Endothelial cell of umbilical vein (primary cell): ENCODE data around the gene TSN. TPM values are rescaled to one million over a fixed set of nuclear protein-coding genes. Genes with fewer than 3 reads are reported as not detected.

ENCODE experiments used
- BruUV-seq: library from RNA; stranded (reverse); fragments of 400-500 nt; replicated peaks from 2 replicates; lab custom pipeline; 2021; lab: Mats Ljungman, UMichigan
- CTCF ChIA-PET: fragments of 300-600, 350-600 bp; sonication (Branson Sonifier 250); formaldehyde crosslinking; loops from one replicate; lab custom pipeline; 2021; ENCODE audit warnings: antibody characterized with exemption, inconsistent platforms; lab: Charles Lee
- POLR2A ChIA-PET: fragments of 300-600, 350-600 bp; sonication (Branson Sonifier 250); formaldehyde crosslinking; loops from one replicate; lab custom pipeline; 2021; ENCODE audit warnings: antibody characterized with exemption, inconsistent platforms; lab: Charles Lee
- DNase-seq: peaks from one replicate; pipeline ENCODE4 v3.0.0-alpha.2; 2011; ENCODE audit warnings: low read depth, low spot score
- FAIRE-seq: peaks from 2 replicates; lab custom pipeline; 2011; peaks lifted over from hg19 to GRCh38; lab: Jason Lieb, UNC
- H2AFZ ChIP-seq: 2 replicates; pipeline ENCODE4 v1.6.0; 2012; ENCODE audit warnings: low read depth, low read length, control low read depth, inconsistent platforms
- H3K27ac ChIP-seq: 2 replicates; pipeline ENCODE4 v1.5.1; 2011; ENCODE audit warnings: low read depth, mild to moderate bottlenecking, control low read depth, low read length, moderate library complexity; ENCODE audit not compliant: insufficient read depth
- H3K27me3 ChIP-seq, 2 experiments: 2 replicates each; pipeline versions ENCODE4 v1.6.0 to v1.6.1; 2011; ENCODE audit warnings: low read length in 2 of 2, mixed read lengths in 1 of 2; ENCODE audit not compliant: control insufficient read depth in 2 of 2, insufficient read depth in 2 of 2
- H3K36me3 ChIP-seq, 2 experiments: 2 replicates in 1 of 2; 3 replicates in 1 of 2; pipeline ENCODE4 v1.5.1; 2011; ENCODE audit warnings: low read length in 2 of 2, mild to moderate bottlenecking in 1 of 2, moderate library complexity in 1 of 2; ENCODE audit not compliant: control insufficient read depth in 2 of 2, insufficient read depth in 2 of 2; ENCODE audit errors: extremely low read depth in 1 of 2
- H3K4me1 ChIP-seq: 3 replicates; pipeline ENCODE4 v1.5.1; 2011; ENCODE audit warnings: mild to moderate bottlenecking, low read length; ENCODE audit not compliant: control insufficient read depth, insufficient read depth; ENCODE audit errors: extremely low read depth
- H3K4me2 ChIP-seq: 2 replicates; pipeline ENCODE4 v1.6.1; 2011; ENCODE audit warnings: low read length, control low read depth, mixed read lengths; ENCODE audit not compliant: insufficient read depth
- H3K4me3 ChIP-seq, 3 experiments: fragments of 200-600 bp in 1 of 3; sonication (generic), shearing (Covaris generic) in 1 of 3; replicated peaks in 1 of 3; 2 replicates each; pipeline ENCODE4 v1.5.1; 2011 to 2016; ENCODE audit warnings: control low read depth in 3 of 3, low read length in 3 of 3, mild to moderate bottlenecking in 2 of 3, inconsistent platforms in 1 of 3, low read depth in 1 of 3, moderate library complexity in 1 of 3; ENCODE audit not compliant: insufficient read depth in 1 of 3
- H3K79me2 ChIP-seq: 2 replicates; pipeline ENCODE4 v1.6.0; 2012; ENCODE audit warnings: low read length, inconsistent platforms; ENCODE audit not compliant: control insufficient read depth, insufficient read depth
- H3K9ac ChIP-seq: replicated peaks from 2 replicates; pipeline ENCODE3; 2011; ENCODE audit warnings: low read length, control low read depth; ENCODE audit not compliant: insufficient read depth; ENCODE audit errors: extremely low read depth
- H3K9me1 ChIP-seq: replicated peaks from 3 replicates; pipeline ENCODE4 v1.6.0; 2011; ENCODE audit warnings: mild to moderate bottlenecking, low read length; ENCODE audit not compliant: control insufficient read depth, insufficient read depth; ENCODE audit errors: extremely low read depth
- H3K9me3 ChIP-seq: replicated peaks from 2 replicates; pipeline ENCODE4 v1.5.1; 2012; ENCODE audit warnings: low read length, inconsistent platforms; ENCODE audit not compliant: control insufficient read depth, insufficient read depth
- H4K20me1 ChIP-seq: replicated peaks from 2 replicates; pipeline ENCODE3; 2011; ENCODE audit warnings: mild to moderate bottlenecking, low read length; ENCODE audit not compliant: control insufficient read depth, insufficient read depth; ENCODE audit errors: extremely low read depth
- CTCF ChIP-seq, 2 donors: IDR thresholded peaks; 1 replicate in 1 of 2; 2 replicates in 1 of 2; pipeline ENCODE4 v1.5.1; 2011; ENCODE audit warnings: low read length in 2 of 2, mild to moderate bottlenecking in 2 of 2, moderate library complexity in 2 of 2, control low read depth in 1 of 2, inconsistent platforms in 1 of 2, low read depth in 1 of 2; ENCODE audit not compliant: insufficient read depth in 1 of 2; ENCODE audit errors: extremely low read depth in 1 of 2
- EZH2 ChIP-seq: IDR thresholded peaks from 2 replicates; pipeline ENCODE4 v1.6.1; 2012; ENCODE audit warnings: borderline replicate concordance, low read depth, mild to moderate bottlenecking, moderate library complexity, low read length, inconsistent platforms; ENCODE audit not compliant: severe bottlenecking
- FOS ChIP-seq: IDR thresholded peaks from 2 replicates; pipeline ENCODE4 v1.6.1; 2011; ENCODE audit warnings: mild to moderate bottlenecking, low read length, moderate library complexity, borderline replicate concordance; ENCODE audit not compliant: insufficient read depth
- MAX ChIP-seq: IDR thresholded peaks from 2 replicates; pipeline ENCODE4 v1.6.1; 2011; ENCODE audit not compliant: insufficient read depth, insufficient read length
- MYC ChIP-seq: IDR thresholded peaks from one replicate; pipeline ENCODE4 v1.6.1; 2011; ENCODE audit warnings: mild to moderate bottlenecking, low read depth, low read length
- POLR2AphosphoS5 ChIP-seq: IDR thresholded peaks from 2 replicates; pipeline ENCODE4 v1.6.1; 2012; ENCODE audit warnings: low read depth, mild to moderate bottlenecking, control low read depth, low read length, moderate library complexity; ENCODE audit not compliant: insufficient read depth
- dilution Hi-C: fragments of 300-500 bp; cut with MboI; formaldehyde crosslinking; loops from one replicate; pipeline ENCODE4 v1.15.0; 2019; ENCODE audit warnings: low sequenced_read_pairs; ENCODE audit not compliant: extremely low pct_ligation_motif_present
- intact Hi-C: fragments of 100-400 bp; cut with micrococcal nuclease; formaldehyde crosslinking; loops from one replicate; pipeline ENCODE4 v1.10.0; 2022
- polyA plus RNA-seq, 4 experiments: library from polyadenylated mRNA; depleted of rRNA in 3 of 4; stranded (reverse) in 3 of 4; unstranded in 1 of 4; fragments of >200 nt; gene quantifications; 2 replicates each; pipeline versions ENCODE4 v1.2.1 to v1.2.3, GENCODE V29; 2011 to 2012; ENCODE audit warnings: missing spikeins in 1 of 4
- total RNA-seq: library from RNA; stranded (reverse); gene quantifications from 2 replicates; pipeline ENCODE4 v1.2.3, GENCODE V29; 2021

Gene TSN
- total and polyA plus RNA-seq, 2 donors (not counting 3 experiments of a cell fraction or from before 2014, with no cell fraction given), result 33.2 to 76.1 TPM

DNA sequence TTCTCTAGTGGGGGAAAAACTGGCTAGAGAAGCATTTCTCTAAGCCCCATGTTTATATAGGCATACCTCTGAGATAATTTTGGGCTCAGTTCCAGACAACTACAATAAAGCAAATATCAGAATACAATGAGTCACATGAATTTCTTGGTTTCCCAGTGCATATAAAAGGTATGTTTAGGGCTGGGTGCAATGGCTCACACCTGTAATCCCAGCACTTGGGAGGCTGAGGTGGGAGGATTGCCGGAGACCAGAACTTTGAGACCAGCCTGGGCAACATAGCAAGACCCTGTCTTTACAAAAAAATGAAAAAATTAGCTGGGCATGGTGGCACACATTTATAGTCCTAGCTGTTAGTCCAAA lies 22.2 kb downstream of the TSN start:
- Histone ChIP-seq H4K20me1 (no peaks in the 10 kb centered on the region), H3K9me1 (no peaks in the 10 kb centered on the region), H3K27ac (no peak overlapping the region), H3K4me2 (no peak overlapping the region), H3K9ac (no peak overlapping the region), H3K79me2 (no peaks in the 10 kb centered on the region), H2AFZ (no peak overlapping the region), H3K4me3 (no peak overlapping the region), H3K36me3 (no peaks in the 10 kb centered on the region), H3K4me1 (no peaks in the 10 kb centered on the region), H3K27me3 (no peaks in the 10 kb centered on the region), H3K9me3 (no peaks in the 10 kb centered on the region)
- dilution Hi-C loops (no loop called here), intact Hi-C loops (no loop called here)
- DNase-seq (peak; percentile 67), FAIRE-seq (no peak)
- TF ChIP-seq POLR2AphosphoS5 (no peak), EZH2 (no peak), FOS (peak; percentile 20), MYC (no peak), MAX (no peak), CTCF (IDR thresholded peaks at IDR 0.05; ENCODE audit: extremely low read depth in 1 of 2, insufficient read depth in 1 of 2, low read depth in 1 of 2, low read length in 2 of 2) (no peak)
- BruUV-seq, result no TSS peak
- ChIA-PET CTCF (interaction anchor here (1.2 kb wide), 1 partner anchor 247 kb away, joined by 3 read pairs; the partner anchor contains the start of gene RNU4ATAC), POLR2A (no interaction called here)
